Keratinocyte (primary cell): Measurements from ENCODE around the gene CFAP100. TPM values are rescaled to one million over a fixed set of nuclear protein-coding genes. Genes with fewer than 3 reads are reported as not detected.

Experiments
- DNase-seq: peaks from one replicate; pipeline ENCODE4 v3.0.0-alpha.2; 2011; ENCODE audit warnings: low read depth, missing footprints, low spot score
- FAIRE-seq: peaks from 2 replicates; lab custom pipeline; 2011; peaks lifted over from hg19 to GRCh38; lab: Jason Lieb, UNC
- H2AFZ ChIP-seq: 2 replicates; pipeline ENCODE4 v1.6.0; 2012; ENCODE audit warnings: low read length, control low read depth, inconsistent platforms; ENCODE audit not compliant: control insufficient read depth
- H3K27ac ChIP-seq: 2 replicates; pipeline ENCODE4 v1.5.1; 2011; ENCODE audit warnings: low read length; ENCODE audit not compliant: control insufficient read depth, insufficient read depth
- H3K27me3 ChIP-seq: 3 replicates; pipeline ENCODE4 v1.6.0; 2011; ENCODE audit warnings: low read length; ENCODE audit not compliant: control insufficient read depth, insufficient read depth; ENCODE audit errors: extremely low read depth
- H3K36me3 ChIP-seq, 2 experiments: 2 replicates in 1 of 2; 3 replicates in 1 of 2; pipeline ENCODE4 v1.5.1; 2011; ENCODE audit warnings: low read length in 2 of 2, mild to moderate bottlenecking in 1 of 2; ENCODE audit not compliant: control insufficient read depth in 2 of 2, insufficient read depth in 2 of 2; ENCODE audit errors: extremely low read depth in 1 of 2
- H3K4me1 ChIP-seq: 3 replicates; pipeline ENCODE4 v1.5.1; 2011; ENCODE audit warnings: low read length; ENCODE audit not compliant: control insufficient read depth, insufficient read depth; ENCODE audit errors: extremely low read depth
- H3K4me2 ChIP-seq: 3 replicates; pipeline ENCODE4 v1.6.0; 2011; ENCODE audit warnings: low read depth, low read length; ENCODE audit not compliant: control insufficient read depth, insufficient read depth; ENCODE audit errors: extremely low read depth
- H3K4me3 ChIP-seq, 3 experiments: fragments of 200-600 bp in 1 of 3; sonication (generic) in 1 of 3; 2 replicates in 2 of 3; 3 replicates in 1 of 3; pipeline ENCODE4 v1.5.1; 2011 to 2016; ENCODE audit warnings: low read length in 3 of 3, mild to moderate bottlenecking in 3 of 3, control low read depth in 2 of 3, inconsistent platforms in 1 of 3, low read depth in 1 of 3, mixed read lengths in 1 of 3, mixed run types in 1 of 3, moderate library complexity in 1 of 3; ENCODE audit not compliant: control insufficient read depth in 2 of 3, insufficient read depth in 2 of 3; ENCODE audit errors: extremely low read depth in 1 of 3
- H3K79me2 ChIP-seq: 2 replicates; pipeline ENCODE4 v1.6.0; 2012; ENCODE audit warnings: low read length; ENCODE audit not compliant: control insufficient read depth, insufficient read depth
- H3K9ac ChIP-seq: 3 replicates; pipeline ENCODE4 v1.6.0; 2011; ENCODE audit warnings: low read length; ENCODE audit not compliant: control insufficient read depth, insufficient read depth; ENCODE audit errors: extremely low read depth
- H3K9me1 ChIP-seq: 3 replicates; pipeline ENCODE4 v1.6.0; 2011; ENCODE audit warnings: low read length; ENCODE audit not compliant: control insufficient read depth, insufficient read depth; ENCODE audit errors: extremely low read depth
- H3K9me3 ChIP-seq: 2 replicates; pipeline ENCODE4 v1.5.1; 2012; ENCODE audit warnings: low read depth, low read length; ENCODE audit not compliant: control insufficient read depth
- H4K20me1 ChIP-seq: 3 replicates; pipeline ENCODE4 v1.6.0; 2011; ENCODE audit warnings: low read length; ENCODE audit not compliant: control insufficient read depth, insufficient read depth; ENCODE audit errors: extremely low read depth
- CTCF ChIP-seq, 3 experiments: IDR thresholded peaks in 1 of 3; conservative IDR thresholded peaks in 1 of 3; optimal IDR thresholded peaks in 1 of 3; 2 replicates in 2 of 3; 3 replicates in 1 of 3; pipeline versions ENCODE3 to v1.5.1; 2011; ENCODE audit warnings: low read length in 3 of 3, mild to moderate bottlenecking in 3 of 3, moderate library complexity in 2 of 3, control low read depth in 1 of 3, inconsistent platforms in 1 of 3; ENCODE audit not compliant: insufficient read depth in 2 of 3; ENCODE audit errors: extremely low read depth in 1 of 3
- EZH2 ChIP-seq: IDR thresholded peaks from one replicate; pipeline ENCODE4 v1.6.1; 2012; ENCODE audit warnings: inconsistent platforms, mild to moderate bottlenecking, low read length, moderate library complexity
- dilution Hi-C: fragments of 300-500 bp; cut with MboI; formaldehyde crosslinking; loops from one replicate; pipeline ENCODE4 v1.7.0; 2020; ENCODE audit warnings: low sequenced_read_pairs; ENCODE audit not compliant: extremely low pct_ligation_motif_present
- polyA plus RNA-seq, 5 experiments: library from polyadenylated mRNA; depleted of rRNA in 3 of 5; stranded (reverse) in 3 of 5; stranded (forward) in 1 of 5; unstranded in 1 of 5; fragments of >200 nt; gene quantifications; 1 replicate in 1 of 5; 2 replicates in 3 of 5; 3 replicates in 1 of 5; pipeline versions ENCODE4 v1.2.1 to v1.2.3, GENCODE V29; 2011 to 2012; ENCODE audit warnings: missing spikeins in 2 of 5, low read depth in 1 of 5, low replicate concordance in 1 of 5

Gene CFAP100
- polyA plus RNA-seq, 1 donor (not counting 4 experiments of a cell fraction or from before 2014, with no cell fraction given) = not detected

DNA sequence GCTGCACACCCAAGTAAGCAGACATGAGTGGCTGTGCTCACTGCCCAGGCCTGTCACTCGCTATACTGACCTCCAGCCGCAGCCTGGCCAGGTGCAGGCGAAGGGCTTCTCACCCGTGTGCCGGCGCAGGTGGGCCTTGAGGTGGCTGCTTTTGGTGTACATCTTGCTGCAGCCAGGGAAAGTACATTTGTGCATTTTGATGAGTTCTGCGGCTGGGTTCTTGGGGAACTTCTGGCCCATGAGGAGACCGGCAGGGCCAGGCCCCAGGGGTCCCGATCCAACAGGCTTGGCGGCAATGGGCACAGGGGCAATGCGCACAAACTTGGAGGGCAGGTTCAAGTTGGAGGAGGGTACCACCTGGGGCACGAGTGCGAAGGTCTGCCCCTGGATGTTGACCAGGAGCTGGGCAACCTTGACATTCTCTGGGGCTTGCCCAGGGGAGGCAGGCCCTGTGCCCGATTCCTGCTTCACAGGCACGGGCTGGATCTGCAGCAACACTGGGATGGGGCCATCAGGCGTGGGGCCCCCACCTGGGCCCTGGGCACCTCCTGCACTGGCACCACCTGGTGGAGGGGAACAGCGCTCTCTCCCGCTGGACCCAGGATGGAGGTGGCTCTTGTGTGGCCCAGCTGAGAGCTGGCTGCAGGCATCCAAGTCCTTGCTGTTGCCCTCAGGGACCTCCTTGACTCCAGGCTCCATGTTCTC lies 42.8 kb upstream of the CFAP100 start:
- Histone ChIP-seq H3K4me2 (no peak overlapping the region), H2AFZ (no peak overlapping the region), H4K20me1 (no peaks in the 10 kb centered on the region), H3K4me3 (no peak overlapping the region), H3K27ac (no peak overlapping the region), H3K79me2 (no peaks in the 10 kb centered on the region), H3K27me3 (peaks cover 27% of the 10 kb centered on the region), H3K9me1 (no peaks in the 10 kb centered on the region), H3K9me3 (no peaks in the 10 kb centered on the region), H3K36me3 (no peaks in the 10 kb centered on the region), H3K4me1 (peaks cover 3% of the 10 kb centered on the region), H3K9ac (no peak overlapping the region)
- dilution Hi-C loops = no loop called here
- no peak for FAIRE-seq
- TF ChIP-seq CTCF (optimal IDR thresholded peaks at IDR 0.05 in 1 of 3, IDR thresholded peaks at IDR 0.05 in 1 of 3, conservative IDR thresholded peaks at IDR 0.05 in 1 of 3; ENCODE audit: extremely low read depth in 1 of 3, insufficient read depth in 2 of 3, low read length in 3 of 3) (peak in 1 of 3 experiments; percentile 56), EZH2 (no peak)
- no peak for DNase-seq

- H3K4me2 ChIP-seq = no peak overlapping the region
- no peaks in the 10 kb centered on the region for H3K79me2 ChIP-seq
- no peak for FAIRE-seq
- H3K4me1 ChIP-seq = peaks cover 6% of the 10 kb centered on the region
- H2AFZ ChIP-seq = no peak overlapping the region
- H3K9me3 ChIP-seq = no peaks in the 10 kb centered on the region
- H3K27me3 ChIP-seq = peaks cover 28% of the 10 kb centered on the region
- H3K36me3 ChIP-seq = no peaks in the 10 kb centered on the region
- H3K9me1 ChIP-seq = no peaks in the 10 kb centered on the region
- no peak overlapping the region for H3K9ac ChIP-seq
- H3K27ac ChIP-seq = no peak overlapping the region
- TF ChIP-seq EZH2 = no peak
- TF ChIP-seq CTCF (optimal IDR thresholded peaks at IDR 0.05 in 1 of 3, IDR thresholded peaks at IDR 0.05 in 1 of 3, conservative IDR thresholded peaks at IDR 0.05 in 1 of 3; ENCODE audit: extremely low read depth in 1 of 3, insufficient read depth in 2 of 3, low read length in 3 of 3) = no peak
- H3K4me3 ChIP-seq = no peak overlapping the region
- DNase-seq = no peak
- dilution Hi-C loops = no loop called here
- no peaks in the 10 kb centered on the region for H4K20me1 ChIP-seq
Measured at GRCh38 chr3:126352476-126353454, 41.9 kb upstream of the CFAP100 start.
